Esophagus (tissue), 2 donors: ENCODE measurements around the gene NGB. TPM values are rescaled to one million over a fixed set of nuclear protein-coding genes. Genes with fewer than 3 reads are reported as not detected.

Source experiments
- H3K27ac ChIP-seq, 2 donors: one replicate each; pipeline ENCODE4 v1.5.1; 2013; ENCODE audit warnings: low read depth in 2 of 2, mild to moderate bottlenecking in 2 of 2, inconsistent platforms in 1 of 2, low read length in 1 of 2, moderate library complexity in 1 of 2
- H3K27me3 ChIP-seq, 2 donors: one replicate each; pipeline ENCODE4 v1.6.1; 2013; ENCODE audit warnings: low read length in 2 of 2, control low read depth in 1 of 2, mild to moderate bottlenecking in 1 of 2; ENCODE audit not compliant: insufficient read depth in 2 of 2, control insufficient read depth in 1 of 2
- H3K36me3 ChIP-seq, 2 donors: one replicate each; pipeline ENCODE4 v1.6.1; 2013; ENCODE audit warnings: low read length in 1 of 2; ENCODE audit not compliant: control insufficient read depth in 2 of 2, insufficient read depth in 2 of 2
- H3K4me1 ChIP-seq, 2 donors: one replicate each; pipeline ENCODE4 v1.6.1; 2013; ENCODE audit warnings: low read length in 1 of 2; ENCODE audit not compliant: control insufficient read depth in 2 of 2, insufficient read depth in 2 of 2
- H3K4me3 ChIP-seq, 2 donors: one replicate each; pipeline ENCODE4 v1.5.1; 2013; ENCODE audit warnings: low read length in 2 of 2, mild to moderate bottlenecking in 2 of 2, low read depth in 1 of 2, moderate library complexity in 1 of 2
- H3K9me3 ChIP-seq, 2 donors: one replicate each; pipeline ENCODE4 v1.6.1; 2013; ENCODE audit warnings: mild to moderate bottlenecking in 2 of 2, low read depth in 1 of 2, low read length in 1 of 2, moderate library complexity in 1 of 2; ENCODE audit not compliant: control insufficient read depth in 2 of 2, insufficient read depth in 1 of 2
- WGBS, 2 donors: extraction: QIAGEN DNeasy Blood & Tissue Kit; methylation state at CpG; one replicate each; pipeline ENCODE4 v1.1.7; 2013; 5-methylcytosine and 5-hydroxymethylcytosine counted together
- polyA plus RNA-seq, 2 donors: library from polyadenylated mRNA; stranded (reverse); fragments of 200-250 nt; gene quantifications; one replicate each; pipeline ENCODE4 v1.2.3, GENCODE V29; 2013
- donor health status: healthy with polysubstance abuse.
- donor health status: Bipolar disorder and iron deficiency.

NGB gene
- polyA plus RNA-seq, 2 donors, result 0.04 TPM; not detected in 1

DNA sequence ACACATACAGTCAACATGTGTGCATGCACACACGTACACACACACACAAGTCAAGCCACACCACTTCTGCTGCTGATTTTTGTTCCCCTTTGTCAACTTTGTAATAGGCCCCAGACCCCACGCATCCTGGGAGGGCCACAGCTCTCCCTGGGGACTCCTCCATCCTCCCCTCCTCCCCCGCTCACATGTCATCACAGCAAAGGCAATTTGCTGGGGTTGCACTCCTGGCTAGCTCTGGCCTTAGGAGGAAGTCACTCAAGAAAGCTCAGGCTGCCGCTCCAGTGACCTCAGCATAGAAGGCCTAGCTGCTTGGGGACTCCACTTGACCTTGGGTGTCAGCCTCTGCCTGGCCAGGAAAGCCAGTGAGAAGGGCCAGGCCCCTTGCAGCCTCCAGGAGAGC is 27.2 kb downstream of the NGB start:
- Histone ChIP-seq H3K36me3 (peaks cover 0 to 15% of the 10 kb centered on the region in 2 donors), H3K4me3 (no peak overlapping the region), H3K27ac (no peak overlapping the region), H3K9me3 (no peaks in the 10 kb centered on the region), H3K27me3 (no peaks in the 10 kb centered on the region), H3K4me1 (no peaks in the 10 kb centered on the region)
- WGBS, 2 donors, result 83 to 85% methylated on average over 4 of the region's 4 CpGs

DNA sequence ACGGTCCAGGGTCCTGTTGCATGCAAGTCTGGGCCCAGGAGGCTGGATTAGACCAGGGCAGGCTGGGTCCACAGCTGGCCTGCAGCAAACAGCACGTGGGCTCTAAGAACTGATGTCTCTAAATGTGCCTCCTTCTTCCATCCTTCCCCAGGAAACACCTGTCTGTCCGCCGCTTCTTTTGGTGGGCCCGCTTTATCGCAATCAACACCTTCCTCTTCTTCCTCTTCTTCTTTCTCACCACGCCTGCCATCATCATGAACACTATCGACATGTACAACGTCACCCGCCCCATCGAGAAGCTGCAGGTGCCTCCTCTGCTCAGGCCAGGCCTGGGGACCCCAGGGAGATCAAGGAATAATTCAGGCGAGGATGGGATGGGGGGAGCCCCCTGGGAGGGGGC is 28.3 kb downstream of the NGB start:
- Histone ChIP-seq H3K4me1 (no peaks in the 10 kb centered on the region), H3K27me3 (no peaks in the 10 kb centered on the region), H3K36me3 (peaks cover 0 to 8% of the 10 kb centered on the region in 2 donors), H3K9me3 (no peaks in the 10 kb centered on the region), H3K27ac (no peak overlapping the region), H3K4me3 (no peak overlapping the region)
- WGBS, 2 donors, result 80 to 84% methylated on average over 12 of the region's 12 CpGs

GRCh38 chr14:77241955-77242354 is 29.1 kb downstream of the NGB start:
- H3K27ac ChIP-seq, result no peak overlapping the region
- no peaks in the 10 kb centered on the region for H3K9me3 ChIP-seq
- no peaks in the 10 kb centered on the region for H3K4me1 ChIP-seq
- no peak overlapping the region for H3K4me3 ChIP-seq
- H3K27me3 ChIP-seq, result no peaks in the 10 kb centered on the region
- peaks cover 0 to 8% of the 10 kb centered on the region in 2 donors for H3K36me3 ChIP-seq
- WGBS, 2 donors, result 58 to 61% methylated on average over 2 of the region's 2 CpGs

DNA sequence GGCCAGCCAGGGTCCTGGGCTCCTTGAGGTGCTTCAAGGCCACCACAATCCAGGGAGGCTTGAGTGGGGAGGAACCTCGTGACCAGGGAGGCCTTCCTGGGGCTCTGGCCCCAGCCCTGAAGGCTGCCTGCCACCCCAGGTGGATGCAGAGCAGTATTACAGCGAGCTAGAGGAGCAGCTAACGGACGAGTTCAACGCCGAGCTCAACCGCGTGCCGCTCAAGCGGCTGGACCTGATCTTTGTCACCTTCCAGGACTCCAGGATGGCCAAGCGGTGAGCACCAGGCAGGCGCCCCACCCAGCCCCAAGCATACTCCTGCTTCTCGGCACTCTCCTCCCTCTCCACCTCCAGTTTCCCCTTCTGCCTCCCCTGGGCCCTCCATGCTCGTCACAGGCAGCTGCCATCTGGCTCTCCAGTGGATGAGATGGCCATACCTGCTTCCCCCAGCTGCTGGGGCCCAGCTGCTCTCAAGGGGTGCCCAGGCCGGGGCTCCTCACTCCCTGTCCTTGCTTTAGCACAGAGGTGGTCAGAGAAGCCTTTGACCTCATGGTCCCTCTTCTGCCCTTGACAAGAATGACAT is 30.6 kb downstream of the NGB start:
- H3K9me3 ChIP-seq, result no peaks in the 10 kb centered on the region
- WGBS, 2 donors, result 82 to 86% methylated on average over 15 of the region's 15 CpGs
- no peak overlapping the region for H3K27ac ChIP-seq
- H3K36me3 ChIP-seq, result peaks cover 0 to 3% of the 10 kb centered on the region in 2 donors
- no peaks in the 10 kb centered on the region for H3K27me3 ChIP-seq
- no peaks in the 10 kb centered on the region for H3K4me1 ChIP-seq
- no peak overlapping the region for H3K4me3 ChIP-seq

DNA sequence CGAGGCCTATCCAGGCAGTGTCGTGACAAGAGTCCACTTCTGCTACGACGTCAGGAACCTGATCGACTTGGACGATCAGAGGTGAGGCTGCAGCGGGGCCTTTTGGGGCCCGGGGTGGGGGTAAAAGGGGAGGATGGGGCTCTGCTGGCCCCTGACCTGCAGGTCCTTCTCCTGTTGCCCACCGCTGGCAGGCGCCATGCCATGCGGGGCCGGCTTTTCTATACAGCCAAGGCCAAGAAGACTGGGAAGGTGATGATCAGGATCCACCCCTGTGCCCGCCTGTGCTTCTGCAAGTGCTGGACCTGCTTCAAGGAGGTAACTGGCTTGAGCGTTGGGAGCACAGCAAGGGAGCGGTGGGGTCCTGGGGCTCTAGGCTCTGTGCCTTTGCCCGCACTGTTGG is 31.6 kb downstream of the NGB start:
- peaks cover 0 to 3% of the 10 kb centered on the region in 2 donors for H3K36me3 ChIP-seq
- no peak overlapping the region for H3K4me3 ChIP-seq
- no peaks in the 10 kb centered on the region for H3K27me3 ChIP-seq
- H3K9me3 ChIP-seq, result no peaks in the 10 kb centered on the region
- whole genome bisulfite sequencing, 2 donors, result 92% methylated on average over 16 of the region's 16 CpGs
- H3K4me1 ChIP-seq, result no peaks in the 10 kb centered on the region
- no peak overlapping the region for H3K27ac ChIP-seq

GRCh38 chr14:77238996-77239395 is 32.0 kb downstream of the NGB start:
- Histone ChIP-seq H3K9me3 (no peaks in the 10 kb centered on the region), H3K27ac (no peak overlapping the region), H3K4me1 (no peaks in the 10 kb centered on the region), H3K36me3 (peaks cover 0 to 3% of the 10 kb centered on the region in 2 donors), H3K4me3 (no peak overlapping the region), H3K27me3 (no peaks in the 10 kb centered on the region)
- 43 to 54% methylated on average over 4 of the region's 4 CpGs for WGBS, 2 donors

GRCh38 chr14:77238356-77238755 is 32.6 kb downstream of the NGB start:
- Histone ChIP-seq H3K4me3 (no peak overlapping the region), H3K4me1 (no peaks in the 10 kb centered on the region), H3K36me3 (peaks cover 0 to 3% of the 10 kb centered on the region in 2 donors), H3K27me3 (no peaks in the 10 kb centered on the region), H3K27ac (no peak overlapping the region), H3K9me3 (no peaks in the 10 kb centered on the region)
- 75 to 81% methylated on average over 3 of the region's 3 CpGs for WGBS, 2 donors

- H3K4me3 ChIP-seq, result no peak overlapping the region
- peaks cover 0 to 3% of the 10 kb centered on the region in 2 donors for H3K36me3 ChIP-seq
- no peak overlapping the region for H3K27ac ChIP-seq
- no peaks in the 10 kb centered on the region for H3K9me3 ChIP-seq
- no peaks in the 10 kb centered on the region for H3K4me1 ChIP-seq
- 67 to 71% methylated on average over 7 of the region's 7 CpGs for WGBS, 2 donors
- no peaks in the 10 kb centered on the region for H3K27me3 ChIP-seq
These were observed 34.2 kb downstream of the NGB start for GRCh38 chr14:77236814-77237213.

DNA sequence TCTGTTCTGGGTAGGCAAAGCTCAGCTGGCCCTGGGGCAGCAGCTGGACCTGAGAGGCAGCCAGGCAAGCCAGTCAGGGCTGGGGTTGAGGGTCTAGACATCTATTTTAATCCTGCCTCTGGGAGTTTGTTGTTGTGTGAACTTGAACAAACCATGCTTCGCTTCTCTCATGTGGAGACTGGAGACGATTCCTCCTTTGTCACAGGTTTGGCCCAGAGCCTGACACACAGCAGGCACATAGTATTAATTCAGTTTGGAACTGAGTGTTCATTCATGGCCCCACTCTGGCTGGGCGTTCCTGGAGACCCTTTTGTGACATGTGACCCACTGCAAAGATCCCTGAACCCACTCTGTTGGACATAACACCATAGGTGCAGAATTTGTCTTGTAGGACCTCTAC is 39.3 kb downstream of the NGB start:
- WGBS, 2 donors, result 57 to 69% methylated on average over 3 of the region's 3 CpGs
- no peaks in the 10 kb centered on the region for H3K36me3 ChIP-seq
- H3K4me3 ChIP-seq, result no peak overlapping the region
- no peak overlapping the region for H3K27ac ChIP-seq
- H3K9me3 ChIP-seq, result no peaks in the 10 kb centered on the region
- no peaks in the 10 kb centered on the region for H3K27me3 ChIP-seq
- no peaks in the 10 kb centered on the region for H3K4me1 ChIP-seq

DNA sequence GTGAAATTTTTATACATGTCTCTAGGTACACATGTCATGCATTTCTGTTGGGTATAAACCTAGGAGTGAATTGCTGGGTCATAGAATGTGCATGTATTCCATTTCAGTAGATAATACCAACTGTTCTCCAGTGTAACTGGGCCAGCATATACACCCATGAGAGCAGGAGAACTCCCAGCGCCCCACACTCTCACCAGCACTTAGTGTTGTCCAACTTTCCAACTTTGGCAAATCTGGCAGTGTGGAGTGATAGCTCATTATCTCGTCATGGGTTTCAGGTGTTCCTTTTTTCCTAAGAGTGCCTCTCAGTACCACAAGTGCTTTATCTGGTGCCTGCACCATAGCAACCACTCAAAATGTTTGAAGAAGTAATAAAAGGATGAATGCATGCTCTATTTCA is 40.1 kb downstream of the NGB start:
- Histone ChIP-seq H3K4me3 (no peak overlapping the region), H3K4me1 (no peaks in the 10 kb centered on the region), H3K36me3 (no peaks in the 10 kb centered on the region), H3K27ac (no peak overlapping the region), H3K27me3 (no peaks in the 10 kb centered on the region), H3K9me3 (no peaks in the 10 kb centered on the region)
- WGBS, 2 donors, result 79 to 87% methylated on average over 2 of the region's 2 CpGs
